H54 (cell line): ENCODE data around the gene AKAP3.
A peak's percentile ranks its signal among the peaks of the same experiment; 100 is the strongest.

Experiments
- DNase-seq: peaks from one replicate; pipeline ENCODE4 v3.0.0; 2011; ENCODE audit warnings: low spot score, mixed read lengths; ENCODE audit not compliant: insufficient read length
- FAIRE-seq: peaks from 3 replicates; lab custom pipeline; 2011; peaks lifted over from hg19 to GRCh38; lab: Jason Lieb, UNC
- POLR2A ChIP-seq: IDR thresholded peaks from 2 replicates; pipeline ENCODE4 v1.6.1; 2011; ENCODE audit warnings: low read depth, mild to moderate bottlenecking, low read length

The AKAP3 gene

GRCh38 chr12:4648501-4649357 is at the start of gene AKAP3, which contains the start of gene NDUFA9:
Gene AKAP3, minus strand, starts transcription at chr12:4649051. Its CDS starts 10,855 bp downstream, at chr12:4638196.
Gene NDUFA9, plus strand, starts transcription at chr12:4649114. Its CDS starts 13 bp downstream, at chr12:4649127.
- peak; percentile 68 for TF ChIP-seq POLR2A
- DNase-seq: peak; percentile 63

GRCh38 chr12:4690760-4691159 is 41.9 kb upstream of the AKAP3 start:
- DNase-seq (no peak), FAIRE-seq (no peak)

More at GRCh38 chr12:4648501-4649357, at the start of gene AKAP3, which contains the start of gene NDUFA9:
- peak; percentile 94 for FAIRE-seq

DNA sequence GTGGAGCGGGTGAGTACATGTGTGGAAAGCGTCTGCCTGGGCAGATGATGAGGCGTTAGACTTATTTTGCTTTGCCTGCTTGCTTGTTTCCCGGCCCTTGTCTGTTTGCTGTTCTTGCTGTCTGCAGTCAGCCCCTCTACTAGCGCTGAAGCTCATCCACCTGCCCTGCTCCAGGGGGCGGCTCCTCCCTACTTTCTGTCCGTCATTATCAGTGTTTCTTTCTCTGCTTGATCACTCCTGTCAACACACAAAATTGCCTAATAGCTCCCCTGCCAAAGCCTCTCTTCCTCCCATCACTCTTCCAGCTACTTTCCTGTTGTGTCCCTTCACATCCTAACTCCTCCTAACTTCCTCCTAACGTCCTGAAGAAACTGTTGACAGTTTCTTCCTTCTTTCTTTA is 36.5 kb upstream of the AKAP3 start:
- TF ChIP-seq POLR2A: no peak
- DNase-seq (no peak), FAIRE-seq (no peak)

More at GRCh38 chr12:4690760-4691159, 41.9 kb upstream of the AKAP3 start:
- no peak for TF ChIP-seq POLR2A

GRCh38 chr12:4681732-4682131 is 32.9 kb upstream of the AKAP3 start:
- FAIRE-seq (no peak), DNase-seq (no peak)
- no peak for TF ChIP-seq POLR2A

DNA sequence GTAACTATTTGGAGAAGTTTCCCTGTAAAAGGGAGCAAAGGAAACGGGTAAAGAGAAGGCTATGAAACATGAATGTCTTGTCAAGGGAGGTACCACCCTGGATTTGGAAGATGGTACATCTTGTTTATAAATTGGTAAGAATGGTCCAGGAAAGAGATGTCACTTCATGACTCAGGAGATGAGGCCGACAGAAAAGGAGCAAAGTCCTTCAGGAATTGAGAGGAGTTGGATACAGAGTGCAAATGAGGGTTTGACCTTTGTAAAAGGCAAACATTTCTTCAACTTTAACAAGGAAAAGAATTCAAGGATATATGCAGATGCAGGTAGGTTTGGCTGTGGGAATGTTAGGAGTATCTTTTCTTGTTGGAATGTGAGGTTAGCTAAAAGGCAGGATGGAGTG is 30.9 kb upstream of the AKAP3 start:
- FAIRE-seq (no peak), DNase-seq (no peak)
- no peak for TF ChIP-seq POLR2A

DNA sequence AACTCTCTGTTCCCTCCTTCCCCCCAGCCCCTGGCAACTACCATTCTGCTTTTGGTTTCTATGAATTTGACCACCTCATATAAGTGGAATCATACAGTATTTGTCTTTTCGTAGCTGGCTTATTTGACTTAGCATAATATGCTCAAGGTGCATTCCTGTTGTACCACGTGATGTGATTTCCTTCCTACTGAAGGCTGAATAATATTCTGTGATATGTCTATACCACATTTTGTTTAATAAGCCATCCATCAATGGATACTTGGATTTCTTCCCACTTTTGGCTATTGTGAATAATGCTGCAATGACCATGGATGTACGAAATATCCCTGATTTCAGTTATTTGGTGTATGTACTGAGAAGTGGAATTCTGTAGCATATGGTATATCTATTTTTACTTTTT is 16.4 kb upstream of the AKAP3 start:
- FAIRE-seq (no peak), DNase-seq (no peak)
- TF ChIP-seq POLR2A: no peak

- DNase-seq (peak; percentile 50), FAIRE-seq (peak; percentile 96)
- TF ChIP-seq POLR2A: no peak
These were observed 15.2 kb upstream of the AKAP3 start for GRCh38 chr12:4663971-4664505.

DNA sequence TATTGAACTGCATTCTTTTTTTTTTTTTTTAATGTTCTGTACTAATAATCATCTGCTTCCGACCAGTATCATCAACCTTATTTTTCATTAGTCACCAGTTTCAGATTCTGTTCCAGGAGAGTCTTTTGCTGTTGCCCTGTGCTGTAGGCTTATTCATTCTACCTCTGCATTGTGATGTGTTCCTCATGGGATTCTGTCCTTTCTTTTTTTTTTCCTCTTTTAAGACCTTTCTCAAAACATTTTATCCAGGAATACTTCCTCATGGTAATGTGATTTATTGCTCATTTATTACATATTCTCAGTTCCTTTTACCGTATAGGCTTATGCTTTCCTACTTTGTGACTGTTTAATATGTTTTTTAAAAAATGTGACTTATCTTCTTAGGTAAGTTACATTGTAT is 4.8 kb upstream of the AKAP3 start:
- no peak for TF ChIP-seq POLR2A
- DNase-seq (no peak), FAIRE-seq (no peak)

- no peak for DNase-seq
- no peak for FAIRE-seq
- TF ChIP-seq POLR2A: no peak
These were observed 4.4 kb upstream of the AKAP3 start for GRCh38 chr12:4653257-4653656.

- no peak for FAIRE-seq
These were observed 459 bp upstream of the AKAP3 start for GRCh38 chr12:4649358-4649661.

GRCh38 chr12:4648104-4648500 is 749 bp downstream of the AKAP3 start:
- FAIRE-seq (no peak), DNase-seq (no peak)
- no peak for TF ChIP-seq POLR2A

More at GRCh38 chr12:4649358-4649661, 459 bp upstream of the AKAP3 start:
- TF ChIP-seq POLR2A: no peak
- no peak for DNase-seq

- TF ChIP-seq POLR2A: no peak
- DNase-seq (no peak), FAIRE-seq (no peak)
These were observed 3.8 kb downstream of the AKAP3 start for GRCh38 chr12:4645023-4645422.

DNA sequence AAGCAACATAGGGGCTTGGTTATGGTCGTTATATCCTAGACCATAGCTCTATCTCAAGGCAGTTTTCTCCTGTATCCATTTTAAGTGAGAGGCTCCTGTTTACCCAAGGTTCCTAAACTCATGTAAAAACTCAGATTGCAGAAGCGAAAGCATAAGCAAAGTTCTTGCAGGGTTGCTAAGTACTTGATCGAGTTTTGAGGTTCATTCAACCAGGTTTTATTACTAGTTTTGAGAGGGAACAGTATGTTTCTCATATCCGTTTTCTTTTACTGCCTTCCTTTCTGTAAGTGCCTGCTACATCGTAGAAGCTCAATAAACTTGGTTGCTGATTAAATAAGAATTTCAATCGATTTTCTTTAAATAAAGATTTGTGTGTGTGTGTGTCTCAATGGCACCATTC is 5.1 kb downstream of the AKAP3 start:
- no peak for TF ChIP-seq POLR2A
- no peak for DNase-seq
- no peak for FAIRE-seq

DNA sequence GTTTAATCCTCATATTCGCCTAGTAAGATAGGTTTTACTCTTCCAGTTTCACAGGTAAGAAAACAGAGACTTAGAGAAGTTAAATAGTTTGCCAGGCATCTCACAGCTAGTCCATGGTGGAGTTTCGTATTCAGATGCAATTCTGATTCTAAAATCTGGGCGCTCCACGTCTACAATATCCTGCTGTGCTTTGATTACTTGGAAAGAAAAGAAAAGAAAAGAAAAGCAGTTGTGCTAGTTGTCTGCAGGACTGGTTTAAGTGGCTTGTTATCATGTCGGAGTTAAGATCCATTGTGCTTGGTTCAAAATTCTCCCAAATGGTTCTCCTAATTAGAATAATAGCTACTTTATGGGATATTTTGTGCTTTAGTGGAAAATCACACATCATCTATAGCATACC is 18.6 kb downstream of the AKAP3 start:
- DNase-seq (no peak), FAIRE-seq (no peak)
- no peak for TF ChIP-seq POLR2A

GRCh38 chr12:4628406-4628805 is 20.4 kb downstream of the AKAP3 start:
- DNase-seq (no peak), FAIRE-seq (no peak)
- TF ChIP-seq POLR2A: no peak
